NT2/D1 (cell line): ENCODE data around the gene INO80.

Experiments
- YY1 ChIP-seq: IDR thresholded peaks from 2 replicates; pipeline ENCODE4 v1.6.1; 2011; ENCODE audit not compliant: insufficient read length, insufficient read depth
- ZNF274 ChIP-seq: IDR thresholded peaks from 2 replicates; pipeline ENCODE4 v1.6.1; 2011; ENCODE audit warnings: mild to moderate bottlenecking, low read depth, low read length

- no peak for TF ChIP-seq YY1
- TF ChIP-seq ZNF274 = no peak
These were observed 134.9 kb downstream of the INO80 start for GRCh38 chr15:40981186-40981585.
